GM23338 (cell line): Measurements from ENCODE around the gene EPHB1. TPM values are rescaled to one million over a fixed set of nuclear protein-coding genes. Genes with fewer than 3 reads are reported as not detected.

Experiments
- ATAC-seq: fragments of 200-7000 bp; cut with Tn5 transposase; 3 replicates; pipeline ENCODE4 v1.9.1; 2020
- DNase-seq: peaks from one replicate; pipeline ENCODE4 v3.0.0-alpha.2; 2015; ENCODE audit warnings: low spot score
- H2AFZ ChIP-seq: fragments of 200-600 bp; sonication (generic); 2 replicates; pipeline ENCODE4 v1.8.0; 2016; ENCODE audit warnings: antibody characterized with exemption, mild to moderate bottlenecking, moderate library complexity
- H3F3A ChIP-seq: fragments of 200-600 bp; sonication (generic); replicated peaks from 2 replicates; pipeline ENCODE4 v1.8.0; 2017; ENCODE audit warnings: antibody characterized with exemption, mixed run types, low read depth
- H3K27ac ChIP-seq: fragments of 200-600 bp; sonication (generic); 2 replicates; pipeline ENCODE4 v1.6.1; 2016; ENCODE audit warnings: low read depth
- H3K27me3 ChIP-seq: fragments of 200-600 bp; sonication (generic); 2 replicates; pipeline ENCODE4 v1.8.0; 2016; ENCODE audit warnings: mild to moderate bottlenecking, mixed run types, moderate library complexity; ENCODE audit not compliant: insufficient read depth
- H3K36me3 ChIP-seq: fragments of 200-600 bp; sonication (generic); 2 replicates; pipeline ENCODE4 v1.8.0; 2016; ENCODE audit warnings: mild to moderate bottlenecking; ENCODE audit not compliant: insufficient read depth
- H3K4me1 ChIP-seq: fragments of 200-600 bp; sonication (generic); 2 replicates; pipeline ENCODE4 v1.8.0; 2016; ENCODE audit warnings: mild to moderate bottlenecking, moderate library complexity; ENCODE audit not compliant: insufficient read depth
- H3K4me2 ChIP-seq: fragments of 200-600 bp; sonication (generic); 2 replicates; pipeline ENCODE4 v1.7.1; 2017; ENCODE audit warnings: mixed run types
- H3K4me3 ChIP-seq: fragments of 200-600 bp; sonication (generic); 2 replicates; pipeline ENCODE4 v1.6.1; 2016; ENCODE audit warnings: mixed run types
- H3K79me2 ChIP-seq: fragments of 200-600 bp; sonication (generic); replicated peaks from 2 replicates; pipeline ENCODE4 v1.8.0; 2017; ENCODE audit warnings: mild to moderate bottlenecking; ENCODE audit not compliant: insufficient read depth
- H3K9me2 ChIP-seq: fragments of 200-600 bp; sonication (generic); 2 replicates; pipeline ENCODE4 v1.8.0; 2017; ENCODE audit not compliant: insufficient read depth
- H4K20me1 ChIP-seq: fragments of 200-600 bp; sonication (generic); replicated peaks from 2 replicates; pipeline ENCODE4 v1.8.0; 2017; ENCODE audit warnings: mild to moderate bottlenecking; ENCODE audit not compliant: insufficient read depth
- H3K27ac Mint-ChIP-seq: 2 replicates; pipeline ENCODE4 v1.8.0; 2020; ENCODE audit warnings: inconsistent platforms, mild to moderate bottlenecking, moderate library complexity, mixed read lengths
- H3K27me3 Mint-ChIP-seq: 3 replicates; pipeline ENCODE4 v1.8.0; 2022; ENCODE audit warnings: low read depth, mild to moderate bottlenecking, moderate library complexity, mixed read lengths, inconsistent platforms; ENCODE audit not compliant: insufficient read depth, poor library complexity
- H3K36me3 Mint-ChIP-seq: 3 replicates; pipeline ENCODE4 v1.8.0; 2021; ENCODE audit warnings: low read depth, mild to moderate bottlenecking, inconsistent platforms, moderate library complexity, mixed read lengths
- H3K4me1 Mint-ChIP-seq: 3 replicates; pipeline ENCODE4 v1.8.0; 2020; ENCODE audit warnings: mild to moderate bottlenecking, inconsistent platforms, mixed read lengths
- H3K4me3 Mint-ChIP-seq: 3 replicates; pipeline ENCODE4 v1.8.0; 2021; ENCODE audit warnings: moderate library complexity, mild to moderate bottlenecking, inconsistent platforms, mixed read lengths
- H3K9me3 Mint-ChIP-seq: 3 replicates; pipeline ENCODE4 v1.8.0; 2020; ENCODE audit warnings: moderate library complexity, mild to moderate bottlenecking, inconsistent platforms, mixed read lengths
- CREB1 ChIP-seq: fragments of 250-450 bp; sonication (Bioruptor Pico); IDR thresholded peaks from 2 replicates; pipeline ENCODE4 v1.5.0; 2020; ENCODE audit warnings: low read depth, mild to moderate bottlenecking, moderate library complexity
- CTCF ChIP-seq, 2 experiments: fragments of 200-600 bp in 1 of 2; sonication (generic) in 1 of 2; conservative IDR thresholded peaks; 2 replicates each; pipeline versions ENCODE4 v1.5.1 to v1.6.1; 2016 to 2017; ENCODE audit warnings: antibody characterized with exemption in 2 of 2, low read depth in 2 of 2, mild to moderate bottlenecking in 2 of 2, moderate library complexity in 1 of 2
- ETS1 ChIP-seq: IDR thresholded peaks from 2 replicates; pipeline ENCODE4 v1.6.1; 2016; ENCODE audit warnings: antibody characterized with exemption
- EZH2 ChIP-seq: fragments of 200-600 bp; sonication (generic); IDR thresholded peaks from one replicate; pipeline ENCODE4 v1.8.0; 2017; ENCODE audit warnings: antibody characterized with exemption, mild to moderate bottlenecking, low read depth; ENCODE audit not compliant: unreplicated experiment
- EZH2phosphoT487 ChIP-seq: fragments of 200-600 bp; sonication (generic); IDR thresholded peaks from one replicate; pipeline ENCODE4 v1.8.1; 2018; ENCODE audit warnings: antibody characterized with exemption; ENCODE audit not compliant: unreplicated experiment
- JUNB ChIP-seq: IDR thresholded peaks from one replicate; pipeline ENCODE4 v1.6.1; 2016; ENCODE audit warnings: antibody characterized with exemption; ENCODE audit not compliant: unreplicated experiment
- NANOG ChIP-seq: IDR thresholded peaks from 2 replicates; pipeline ENCODE4 v1.6.1; 2016; ENCODE audit warnings: antibody characterized with exemption, borderline replicate concordance
- POLR2AphosphoS5 ChIP-seq: IDR thresholded peaks from 2 replicates; pipeline ENCODE4 v1.6.1; 2016; ENCODE audit warnings: antibody characterized with exemption, low read depth
- REST ChIP-seq: IDR thresholded peaks from one replicate; pipeline ENCODE4 v1.6.1; 2018; ENCODE audit warnings: antibody characterized with exemption; ENCODE audit not compliant: unreplicated experiment
- STAT1 ChIP-seq: IDR thresholded peaks from one replicate; pipeline ENCODE4 v1.6.1; 2016; ENCODE audit warnings: antibody characterized with exemption; ENCODE audit not compliant: unreplicated experiment
- ZNF114 ChIP-seq: fragments of 250-450 bp; sonication (Bioruptor Pico); IDR thresholded peaks from 2 replicates; pipeline ENCODE4 v1.5.0; 2020; ENCODE audit warnings: mild to moderate bottlenecking, moderate library complexity
- ZNF331 ChIP-seq: fragments of 250-450 bp; sonication (Bioruptor Pico); IDR thresholded peaks from 2 replicates; pipeline ENCODE4 v1.5.0; 2020; ENCODE audit warnings: low read depth, mild to moderate bottlenecking, moderate library complexity
- ZNF462 ChIP-seq: fragments of 250-450 bp; sonication (Bioruptor Pico); IDR thresholded peaks from 2 replicates; pipeline ENCODE4 v1.5.0; 2020; ENCODE audit warnings: mild to moderate bottlenecking, moderate library complexity
- polyA plus RNA-seq: library from polyadenylated mRNA; unstranded; fragments of >200 nt; fragmentation: Nextera tagmentation; extraction: Ambion mirVana; gene quantifications from 2 replicates; pipeline ENCODE4 v1.2.1, GENCODE V29; 2016
- total RNA-seq: library from RNA; depleted of rRNA; stranded (reverse); fragments of >200 nt; shearing (Covaris generic); gene quantifications from 2 replicates; pipeline ENCODE4 v1.2.3, GENCODE V29; 2014

Gene EPHB1
- total and polyA plus RNA-seq, 2 experiments from 2014 or later, result 2.7 to 5.2 TPM

GRCh38 chr3:134952371-134952770 is 157.3 kb downstream of the EPHB1 start:
- no peaks in the 10 kb centered on the region for H3K4me1 ChIP-seq
- no peak for TF ChIP-seq POLR2AphosphoS5
- TF ChIP-seq EZH2phosphoT487, result no peak
- no peak for TF ChIP-seq NANOG
- TF ChIP-seq ZNF462 (CRISPR knock-in tag), result no peak
- TF ChIP-seq REST, result no peak
- no peak for TF ChIP-seq CTCF (conservative IDR thresholded peaks at IDR 0.05; ENCODE audit: low read depth in 2 of 2)
- TF ChIP-seq ZNF331 (CRISPR knock-in tag), result no peak
- TF ChIP-seq ETS1, result no peak
- TF ChIP-seq EZH2, result no peak
- TF ChIP-seq ZNF114 (CRISPR knock-in tag), result no peak
- no peak for TF ChIP-seq CREB1 (CRISPR knock-in tag)
- TF ChIP-seq JUNB, result no peak
- no peak for TF ChIP-seq STAT1
- no peak overlapping the region for H3K4me2 ChIP-seq
- no peak overlapping the region for H3K4me3 Mint-ChIP-seq
- H3K36me3 Mint-ChIP-seq, result peaks cover 29% of the 10 kb centered on the region; the same call in 2 of the 3 replicates
- H3K9me3 Mint-ChIP-seq, result peaks cover 19% of the 10 kb centered on the region; the same call in 2 of the 3 replicates
- no peaks in the 10 kb centered on the region for H3K79me2 ChIP-seq
- H3K36me3 ChIP-seq, result no peaks in the 10 kb centered on the region; the same call in 1 of the 2 replicates
- H3K9me2 ChIP-seq, result no peaks in the 10 kb centered on the region; the same call in 1 of the 2 replicates
- H3K4me3 ChIP-seq, result no peak overlapping the region
- no peaks in the 10 kb centered on the region for H3F3A ChIP-seq
- H2AFZ ChIP-seq, result no peak overlapping the region
- no peak overlapping the region for H3K27ac Mint-ChIP-seq
- H3K27ac ChIP-seq, result no peak overlapping the region
- no peaks in the 10 kb centered on the region for H3K4me1 Mint-ChIP-seq
- no peaks in the 10 kb centered on the region for H4K20me1 ChIP-seq
- H3K27me3 Mint-ChIP-seq, result no peaks in the 10 kb centered on the region
- ATAC-seq, result no peak
- no peak for DNase-seq
- H3K27me3 ChIP-seq, result no peaks in the 10 kb centered on the region
